Fibroblast of gingiva (primary cell): ENCODE measurements around the gene RNF213.

Experiments
- DNase-seq: peaks from one replicate; pipeline ENCODE4 v3.0.0-alpha.2; 2011; ENCODE audit warnings: low read depth

The RNF213 gene

GRCh38 chr17:80433916-80434666 is 173.4 kb downstream of the RNF213 start:
- no peak for DNase-seq

GRCh38 chr17:80437532-80437931 is 176.9 kb downstream of the RNF213 start:
- no peak for DNase-seq

- no peak for DNase-seq
These were observed 178.2 kb downstream of the RNF213 start for GRCh38 chr17:80438806-80439205.

GRCh38 chr17:80439499-80439898 is 178.8 kb downstream of the RNF213 start:
- DNase-seq, result no peak

- no peak for DNase-seq
These were observed 180.5 kb downstream of the RNF213 start for GRCh38 chr17:80441133-80441578.

- no peak for DNase-seq
These were observed 181.1 kb downstream of the RNF213 start for GRCh38 chr17:80441598-80442322.

GRCh38 chr17:80442323-80442659 is 181.6 kb downstream of the RNF213 start:
- DNase-seq, result no peak

- DNase-seq, result no peak
These were observed 182.1 kb downstream of the RNF213 start for GRCh38 chr17:80442764-80443163.

GRCh38 chr17:80443498-80443897 is 182.8 kb downstream of the RNF213 start:
- DNase-seq, result no peak

GRCh38 chr17:80443916-80444643 is 183.4 kb downstream of the RNF213 start:
- DNase-seq, result no peak

GRCh38 chr17:80444644-80444979 is 184.0 kb downstream of the RNF213 start:
- no peak for DNase-seq

- no peak for DNase-seq
These were observed 184.5 kb downstream of the RNF213 start for GRCh38 chr17:80445007-80445725.

- DNase-seq, result no peak
These were observed 185.1 kb downstream of the RNF213 start for GRCh38 chr17:80445726-80446110.

GRCh38 chr17:80446645-80447405 is 186.2 kb downstream of the RNF213 start:
- no peak for DNase-seq

- no peak for DNase-seq
These were observed 187.1 kb downstream of the RNF213 start for GRCh38 chr17:80447790-80448189.
